SU-DHL-6 (cell line): ENCODE measurements around the gene DNAJA2.

Experiments
- H2AFZ ChIP-seq: fragments of 200-600 bp; sonication (generic); 2 replicates; pipeline ENCODE4 v1.6.1; 2014; ENCODE audit warnings: low read depth, mild to moderate bottlenecking, moderate library complexity, mixed read lengths, antibody characterized with exemption, low read length; ENCODE audit not compliant: severe bottlenecking
- H3F3A ChIP-seq: fragments of 200-600 bp; shearing (Covaris generic); 2 replicates; pipeline ENCODE4 v1.6.0; 2016; ENCODE audit warnings: antibody characterized with exemption, mild to moderate bottlenecking; ENCODE audit not compliant: insufficient read depth
- H3K27ac ChIP-seq: fragments of 200-600 bp; sonication (generic); 2 replicates; pipeline ENCODE4 v1.5.1; 2016; ENCODE audit warnings: low read depth, mild to moderate bottlenecking, low read length, moderate library complexity, mixed read lengths
- H3K27me3 ChIP-seq: fragments of 200-600 bp; sonication (generic), shearing (Covaris generic); 2 replicates; pipeline ENCODE4 v1.6.0; 2014; ENCODE audit warnings: mild to moderate bottlenecking, low read length
- H3K36me3 ChIP-seq: fragments of 200-600 bp; sonication (generic); 2 replicates; pipeline ENCODE4 v1.6.1; 2014; ENCODE audit warnings: mild to moderate bottlenecking, low read length, mixed read lengths
- H3K4me2 ChIP-seq: fragments of 300-600, 200-600 bp; shearing (Covaris generic), sonication (generic); 2 replicates; pipeline ENCODE4 v1.6.0; 2014; ENCODE audit warnings: low read length, low read depth, mild to moderate bottlenecking; ENCODE audit not compliant: poor library complexity, severe bottlenecking
- H3K4me3 ChIP-seq: fragments of 200-600 bp; sonication (generic); 2 replicates; pipeline ENCODE4 v1.5.1; 2014; ENCODE audit warnings: antibody characterized with exemption, low read length, mild to moderate bottlenecking, mixed read lengths; ENCODE audit not compliant: insufficient read depth, poor library complexity, severe bottlenecking
- H3K79me2 ChIP-seq: fragments of 200-600 bp; sonication (generic); 2 replicates; pipeline ENCODE4 v1.6.1; 2014; ENCODE audit warnings: mild to moderate bottlenecking, low read length, moderate library complexity; ENCODE audit not compliant: insufficient read depth
- H3K9ac ChIP-seq: fragments of 200-600 bp; sonication (generic); 2 replicates; pipeline ENCODE4 v1.7.0; 2014; ENCODE audit warnings: mild to moderate bottlenecking, low read length
- H3K9me2 ChIP-seq: fragments of 200-600 bp; sonication (generic); replicated peaks from 2 replicates; pipeline ENCODE4 v1.6.1; 2014; ENCODE audit warnings: low read length; ENCODE audit not compliant: insufficient read depth
- H3K9me3 ChIP-seq: fragments of 200-600 bp; sonication (generic); 2 replicates; pipeline ENCODE4 v1.6.1; 2014; ENCODE audit warnings: low read length, mixed read lengths; ENCODE audit not compliant: insufficient read depth
- H4K20me1 ChIP-seq: fragments of 200-600 bp; sonication (generic); 2 replicates; pipeline ENCODE4 v1.6.1; 2014; ENCODE audit warnings: low read depth, mild to moderate bottlenecking, antibody characterized with exemption, low read length, moderate library complexity, mixed read lengths
- CTCF ChIP-seq: fragments of 200-600 bp; sonication (generic); IDR thresholded peaks from one replicate; pipeline ENCODE4 v1.5.1; 2017; ENCODE audit warnings: antibody characterized with exemption, mild to moderate bottlenecking, low read length, moderate library complexity; ENCODE audit not compliant: insufficient read depth, poor library complexity, severe bottlenecking
- EZH2phosphoT487 ChIP-seq: fragments of 200-600 bp; sonication (generic), shearing (Covaris generic); conservative IDR thresholded peaks from 2 replicates; pipeline ENCODE4 v1.6.1; 2018; ENCODE audit warnings: mild to moderate bottlenecking, antibody characterized with exemption, low read length, moderate library complexity, mixed read lengths

DNAJA2 gene

GRCh38 chr16:46973996-46974324 lies 486 bp upstream of the DNAJA2 start:
- Histone ChIP-seq H2AFZ (peak overlapping the region; percentile 33), H3K27ac (peak overlapping the region; percentile 71), H3K79me2 (peaks cover 42% of the 10 kb centered on the region), H3K4me3 (peak overlapping the region; percentile 75), H3K9ac (peak overlapping the region; percentile 73), H3K36me3 (peaks cover 18% of the 10 kb centered on the region), H3K9me2 (no peaks in the 10 kb centered on the region), H3F3A (peaks cover 8% of the 10 kb centered on the region; the same call in 1 of the 2 replicates), H4K20me1 (peaks cover 3% of the 10 kb centered on the region; the same call in 1 of the 2 replicates), H3K9me3 (no peaks in the 10 kb centered on the region), H3K27me3 (no peaks in the 10 kb centered on the region), H3K4me2 (peak overlapping the region; percentile 90)
- TF ChIP-seq EZH2phosphoT487 (no peak), CTCF (no peak)

GRCh38 chr16:46972429-46973206 lies 856 bp downstream of the DNAJA2 start:
- Histone ChIP-seq H2AFZ (peak overlapping the region; percentile 49), H4K20me1 (peaks cover 3% of the 10 kb centered on the region; the same call in 1 of the 2 replicates), H3F3A (peaks cover 8% of the 10 kb centered on the region; the same call in 1 of the 2 replicates), H3K27me3 (no peaks in the 10 kb centered on the region), H3K9ac (peak overlapping the region; percentile 73), H3K4me2 (peak overlapping the region; percentile 91), H3K9me2 (no peaks in the 10 kb centered on the region), H3K79me2 (peaks cover 50% of the 10 kb centered on the region), H3K4me3 (peak overlapping the region; percentile 75), H3K9me3 (no peaks in the 10 kb centered on the region), H3K27ac (peak overlapping the region; percentile 71), H3K36me3 (peaks cover 27% of the 10 kb centered on the region)
- TF ChIP-seq CTCF (no peak), EZH2phosphoT487 (no peak)

- no peak overlapping the region for H3K4me3 ChIP-seq
- TF ChIP-seq CTCF, result no peak
- TF ChIP-seq EZH2phosphoT487, result no peak
- peak overlapping the region; percentile 91 for H3K4me2 ChIP-seq
Measured at GRCh38 chr16:46971271-46971670, 2.2 kb downstream of the DNAJA2 start.

More at GRCh38 chr16:46971271-46971670, 2.2 kb downstream of the DNAJA2 start:
- Histone ChIP-seq H3K9me2 (no peaks in the 10 kb centered on the region), H4K20me1 (peaks cover 3% of the 10 kb centered on the region; the same call in 1 of the 2 replicates), H3K36me3 (peaks cover 37% of the 10 kb centered on the region), H3K27ac (no peak overlapping the region), H3K27me3 (no peaks in the 10 kb centered on the region), H3K79me2 (peaks cover 50% of the 10 kb centered on the region), H3K9me3 (no peaks in the 10 kb centered on the region), H3F3A (peaks cover 8% of the 10 kb centered on the region; the same call in 1 of the 2 replicates), H2AFZ (no peak overlapping the region), H3K9ac (no peak overlapping the region)
